T-cell (primary cell): ENCODE results near the gene ASCC2. TPM values are rescaled to one million over a fixed set of nuclear protein-coding genes. Genes with fewer than 3 reads are reported as not detected.

Experiments used
- ATAC-seq, 4 experiments: fragments of 200-7000 bp in 3 of 4; fragments of 150-1000 bp in 1 of 4; cut with Tn5 transposase; replicated peaks in 1 of 4; 1 replicate in 3 of 4; 2 replicates in 1 of 4; pipeline ENCODE4 v1.10.0; 2021; ENCODE audit warnings: moderate library complexity in 3 of 4, mild to moderate bottlenecking in 2 of 4, moderate number of reproducible peaks in 1 of 4
- CTCF ChIA-PET, 2 donors: fragments of 300-600 bp; sonication (Branson Sonifier 250); formaldehyde crosslinking; loops; one replicate each; lab custom pipeline; 2022; ENCODE audit warnings: antibody characterized with exemption in 2 of 2; lab: Charles Lee
- POLR2A ChIA-PET, 2 donors: fragments of 300-600 bp; sonication (Branson Sonifier 250); formaldehyde crosslinking; loops; one replicate each; lab custom pipeline; 2022; ENCODE audit warnings: antibody characterized with exemption in 2 of 2; lab: Charles Lee
- DNase-seq, 35 experiments: peaks; one replicate each; pipeline versions ENCODE4 v3.0.0 to v3.0.0-alpha.2; 2013 to 2023
- H3K27ac ChIP-seq: one replicate; pipeline ENCODE4 v1.5.1; 2013; ENCODE audit warnings: low read length
- H3K27me3 ChIP-seq, 2 experiments: replicated peaks in 1 of 2; 1 replicate in 1 of 2; 2 replicates in 1 of 2; pipeline versions ENCODE4 v1.6.1 to v1.7.0; 2013; ENCODE audit warnings: low read length in 1 of 2, mixed read lengths in 1 of 2; ENCODE audit not compliant: control insufficient read depth in 2 of 2, insufficient read depth in 2 of 2; ENCODE audit errors: extremely low read depth in 1 of 2
- H3K36me3 ChIP-seq, 2 donors: 1 replicate in 1 of 2; 2 replicates in 1 of 2; pipeline versions ENCODE4 v1.6.1 to v1.7.0; 2013; ENCODE audit warnings: low read length in 1 of 2; ENCODE audit not compliant: control insufficient read depth in 2 of 2, insufficient read depth in 1 of 2; ENCODE audit errors: extremely low read depth in 1 of 2
- H3K4me1 ChIP-seq, 2 experiments: 1 replicate in 1 of 2; 2 replicates in 1 of 2; pipeline versions ENCODE4 v1.6.1 to v1.7.0; 2013; ENCODE audit warnings: low read length in 2 of 2, mixed read lengths in 1 of 2; ENCODE audit not compliant: insufficient read depth in 2 of 2, control insufficient read depth in 1 of 2; ENCODE audit errors: extremely low read depth in 1 of 2
- H3K4me3 ChIP-seq, 2 donors: 1 replicate in 1 of 2; 2 replicates in 1 of 2; pipeline versions ENCODE4 v1.5.1 to v1.7.0; 2013; ENCODE audit warnings: mild to moderate bottlenecking in 2 of 2, low read length in 1 of 2, moderate library complexity in 1 of 2; ENCODE audit not compliant: control insufficient read depth in 1 of 2; ENCODE audit errors: extremely low read depth in 1 of 2
- H3K9me3 ChIP-seq: 2 replicates; pipeline ENCODE4 v1.7.0; 2013
- H3K27ac Mint-ChIP-seq, 2 donors: one replicate each; pipeline ENCODE4 v1.8.0; 2020 to 2021; ENCODE audit warnings: mild to moderate bottlenecking in 2 of 2, mixed read lengths in 2 of 2
- H3K27me3 Mint-ChIP-seq, 2 donors: one replicate each; pipeline ENCODE4 v1.8.0; 2021 to 2022; ENCODE audit warnings: mixed read lengths in 2 of 2
- H3K36me3 Mint-ChIP-seq: one replicate; pipeline ENCODE4 v1.8.0; 2021; ENCODE audit warnings: mixed read lengths
- H3K4me1 Mint-ChIP-seq, 3 donors: one replicate each; pipeline ENCODE4 v1.8.0; 2020 to 2022; ENCODE audit warnings: mixed read lengths in 3 of 3, mild to moderate bottlenecking in 1 of 3
- H3K4me3 Mint-ChIP-seq, 3 donors: one replicate each; pipeline ENCODE4 v1.8.0; 2020 to 2022; ENCODE audit warnings: mild to moderate bottlenecking in 3 of 3, mixed read lengths in 3 of 3, moderate library complexity in 3 of 3
- H3K9me3 Mint-ChIP-seq, 3 donors: one replicate each; pipeline ENCODE4 v1.8.0; 2020 to 2022; ENCODE audit warnings: mixed read lengths in 3 of 3
- WGBS: methylation state at CpG from one replicate; pipeline ENCODE4 v1.1.5; 2013; ENCODE audit warnings: missing lambda C conversion rate; ENCODE audit not compliant: insufficient coverage; 5-methylcytosine and 5-hydroxymethylcytosine counted together
- total RNA-seq, 35 experiments: library from RNA in 6 of 35; stranded (reverse) in 6 of 35; fragments of 120-200 nt in 1 of 35; gene quantifications; one replicate each; pipeline versions ENCODE4 v1.2.1 to v1.2.4 and lab custom pipeline; 2013 to 2026

Gene ASCC2
- total RNA-seq, 5 donors from 2014 or later (not counting 1 experiment from before 2014, with no cell fraction given) = 80.1 to 94.2 (median 85.7) TPM

- Histone ChIP-seq H3K36me3 (peaks cover 8 to 92% of the 10 kb centered on the region in 2 donors), H3K9me3 (no peaks in the 10 kb centered on the region), H3K27ac (no peak overlapping the region), H3K4me3 (no peak overlapping the region), H3K4me1 (no peaks in the 10 kb centered on the region), H3K27me3 (no peaks in the 10 kb centered on the region)
- H3K4me1 Mint-ChIP-seq = no peaks in the 10 kb centered on the region
- no peak overlapping the region for H3K4me3 Mint-ChIP-seq
- H3K36me3 Mint-ChIP-seq = peaks cover 53% of the 10 kb centered on the region
- ATAC-seq = no peak
- H3K9me3 Mint-ChIP-seq = no peaks in the 10 kb centered on the region
- WGBS = 100% methylated on average over 2 of the region's 2 CpGs
- no peak overlapping the region for H3K27ac Mint-ChIP-seq
- CTCF ChIA-PET = no interaction called here
- no peak for DNase-seq
- no peaks in the 10 kb centered on the region for H3K27me3 Mint-ChIP-seq
- POLR2A ChIA-PET = no interaction called here
Measured at GRCh38 chr22:29804985-29805384, 33.1 kb downstream of the ASCC2 start.

GRCh38 chr22:29803190-29803589 lies 34.9 kb downstream of the ASCC2 start:
- Histone ChIP-seq H3K27me3 (no peaks in the 10 kb centered on the region), H3K9me3 (no peaks in the 10 kb centered on the region), H3K27ac (no peak overlapping the region), H3K36me3 (peaks cover 24 to 99% of the 10 kb centered on the region in 2 donors), H3K4me3 (no peak overlapping the region), H3K4me1 (no peaks in the 10 kb centered on the region)
- peaks cover 60% of the 10 kb centered on the region for H3K36me3 Mint-ChIP-seq
- CTCF ChIA-PET = no interaction called here
- no peak for DNase-seq
- peaks cover 0 to 1% (median 0%) of the 10 kb centered on the region in 3 donors for H3K4me1 Mint-ChIP-seq
- H3K4me3 Mint-ChIP-seq = no peak overlapping the region
- no peaks in the 10 kb centered on the region for H3K27me3 Mint-ChIP-seq
- POLR2A ChIA-PET = no interaction called here
- no peak overlapping the region for H3K27ac Mint-ChIP-seq
- no peak for ATAC-seq
- no CpG with 5 or more reads among the region's 2 CpGs for WGBS
- no peaks in the 10 kb centered on the region for H3K9me3 Mint-ChIP-seq

DNA sequence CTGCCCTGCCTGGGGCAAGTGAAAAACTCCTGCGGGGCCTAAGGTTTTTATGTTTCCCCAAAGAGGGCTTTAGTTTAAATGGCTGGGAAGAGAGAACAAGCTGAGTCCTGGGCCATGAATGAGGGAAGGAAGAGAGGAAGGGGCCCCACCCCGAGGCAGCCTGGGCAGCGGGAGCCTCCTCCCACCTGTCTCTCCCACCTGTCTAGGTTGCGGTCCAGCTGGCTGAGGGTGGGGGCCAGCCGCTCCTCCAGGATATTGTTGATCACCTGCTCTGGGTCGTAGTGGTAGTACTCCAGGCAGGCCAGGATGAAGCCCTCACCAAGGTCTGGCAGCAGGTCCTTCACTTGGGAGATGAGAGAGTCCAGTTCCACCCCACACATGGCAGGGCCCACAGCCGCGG lies 36.3 kb downstream of the ASCC2 start:
- Histone ChIP-seq H3K4me3 (no peak overlapping the region), H3K9me3 (no peaks in the 10 kb centered on the region), H3K27ac (no peak overlapping the region), H3K36me3 (peaks cover 22 to 98% of the 10 kb centered on the region in 2 donors), H3K4me1 (no peaks in the 10 kb centered on the region), H3K27me3 (no peaks in the 10 kb centered on the region)
- DNase-seq = no peak
- Mint-ChIP-seq H3K36me3 (peaks cover 59% of the 10 kb centered on the region), H3K4me1 (peaks cover 0 to 1% (median 0%) of the 10 kb centered on the region in 3 donors), H3K27me3 (no peaks in the 10 kb centered on the region), H3K27ac (no peak overlapping the region), H3K9me3 (no peaks in the 10 kb centered on the region), H3K4me3 (no peak overlapping the region)
- POLR2A ChIA-PET = no interaction called here
- CTCF ChIA-PET = no interaction called here
- ATAC-seq = no peak
- 100% methylated on average over 2 of the region's 8 CpGs for WGBS

DNA sequence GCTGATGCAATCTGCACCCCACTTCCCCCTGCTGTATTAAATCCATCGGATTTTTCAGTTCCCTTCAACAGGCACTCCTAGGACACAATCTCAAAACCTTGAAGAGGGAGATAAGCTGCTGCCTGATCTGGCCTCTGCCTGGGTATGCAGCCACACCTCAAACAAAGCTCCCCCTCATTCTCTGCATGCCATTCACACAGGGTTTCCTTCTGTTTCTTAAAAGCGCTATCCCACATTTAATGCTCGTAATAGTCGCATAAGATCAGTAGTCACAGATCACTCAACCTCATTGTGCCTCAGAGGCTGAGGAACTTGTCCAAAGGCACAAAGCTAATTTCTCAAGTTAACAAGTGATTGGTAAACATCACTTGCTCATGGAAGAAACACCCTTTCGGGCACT lies 36.9 kb downstream of the ASCC2 start:
- Mint-ChIP-seq H3K9me3 (no peaks in the 10 kb centered on the region), H3K4me3 (no peak overlapping the region), H3K27ac (no peak overlapping the region), H3K36me3 (peaks cover 58% of the 10 kb centered on the region), H3K27me3 (no peaks in the 10 kb centered on the region), H3K4me1 (peaks cover 0 to 1% (median 0%) of the 10 kb centered on the region in 3 donors)
- Histone ChIP-seq H3K27ac (no peak overlapping the region), H3K36me3 (peaks cover 22 to 98% of the 10 kb centered on the region in 2 donors), H3K27me3 (no peaks in the 10 kb centered on the region), H3K4me3 (no peak overlapping the region), H3K9me3 (no peaks in the 10 kb centered on the region), H3K4me1 (no peaks in the 10 kb centered on the region)
- ChIA-PET CTCF (no interaction called here), POLR2A (no interaction called here)
- 100% methylated on average over 3 of the region's 5 CpGs for WGBS
- DNase-seq (no peak), ATAC-seq (no peak)

DNA sequence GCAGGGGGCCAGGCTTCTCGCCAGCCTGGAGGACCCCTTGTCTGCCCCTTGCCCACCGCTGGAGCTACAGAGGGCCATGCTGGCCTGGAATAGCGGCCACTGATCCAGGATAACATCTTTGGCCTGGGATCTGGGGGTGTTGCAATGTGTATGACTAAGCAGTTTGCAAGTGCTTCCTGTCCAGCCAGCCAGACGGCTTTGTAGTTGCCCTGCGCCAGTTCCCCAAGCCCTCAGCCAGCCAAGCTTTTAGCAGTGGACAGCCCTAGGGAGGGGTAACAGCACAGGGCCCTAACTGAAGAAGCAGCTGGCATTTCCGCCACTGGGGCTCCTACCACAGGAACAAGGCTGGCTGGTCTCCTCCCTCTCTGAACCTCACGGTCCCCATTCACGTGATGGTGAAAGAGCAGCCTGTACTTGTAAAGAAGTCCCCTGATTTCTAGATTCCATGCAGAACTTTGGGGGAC lies 38.8 kb downstream of the ASCC2 start:
- CTCF ChIA-PET = no interaction called here
- ATAC-seq (no peak), DNase-seq (peak in 2 of 35 experiments; percentile 2 to 38)
- Histone ChIP-seq H3K27me3 (no peaks in the 10 kb centered on the region), H3K27ac (no peak overlapping the region), H3K4me1 (no peaks in the 10 kb centered on the region), H3K4me3 (no peak overlapping the region), H3K36me3 (peaks cover 22 to 97% of the 10 kb centered on the region in 2 donors), H3K9me3 (no peaks in the 10 kb centered on the region)
- Mint-ChIP-seq H3K27ac (no peak overlapping the region), H3K36me3 (peaks cover 52% of the 10 kb centered on the region), H3K4me1 (peaks cover 0 to 1% (median 0%) of the 10 kb centered on the region in 3 donors), H3K9me3 (no peaks in the 10 kb centered on the region), H3K4me3 (no peak overlapping the region), H3K27me3 (no peaks in the 10 kb centered on the region)
- POLR2A ChIA-PET = no interaction called here
- 98% methylated on average over 8 of the region's 8 CpGs for WGBS

- H3K36me3 ChIP-seq = peaks cover 22 to 94% of the 10 kb centered on the region in 2 donors
- Mint-ChIP-seq H3K4me3 (no peak overlapping the region), H3K27me3 (no peaks in the 10 kb centered on the region), H3K4me1 (peaks cover 0 to 1% (median 0%) of the 10 kb centered on the region in 3 donors), H3K9me3 (no peaks in the 10 kb centered on the region), H3K36me3 (peaks cover 52% of the 10 kb centered on the region), H3K27ac (peak overlapping the region in 1 of 2 donors; percentile 19)
- no peak overlapping the region for H3K4me3 ChIP-seq
- DNase-seq (no peak), ATAC-seq (no peak)
- H3K9me3 ChIP-seq = no peaks in the 10 kb centered on the region
- no CpG with 5 or more reads among the region's 2 CpGs for WGBS
- ChIA-PET CTCF (no interaction called here), POLR2A (no interaction called here)
- H3K27me3 ChIP-seq = no peaks in the 10 kb centered on the region
- no peak overlapping the region for H3K27ac ChIP-seq
- H3K4me1 ChIP-seq = no peaks in the 10 kb centered on the region
Measured at GRCh38 chr22:29798801-29799200, 39.3 kb downstream of the ASCC2 start.

GRCh38 chr22:29798318-29798717 lies 39.8 kb downstream of the ASCC2 start:
- no peak overlapping the region for H3K27ac ChIP-seq
- H3K9me3 ChIP-seq = no peaks in the 10 kb centered on the region

More at GRCh38 chr22:29798318-29798717, 39.8 kb downstream of the ASCC2 start:
- POLR2A ChIA-PET = no interaction called here
- 77% methylated on average over 6 of the region's 6 CpGs for WGBS
- CTCF ChIA-PET = no interaction called here
- Mint-ChIP-seq H3K27me3 (no peaks in the 10 kb centered on the region), H3K27ac (peak overlapping the region in 1 of 2 donors; percentile 34), H3K4me3 (no peak overlapping the region), H3K36me3 (peaks cover 48% of the 10 kb centered on the region), H3K9me3 (no peaks in the 10 kb centered on the region), H3K4me1 (peaks cover 0 to 1% (median 0%) of the 10 kb centered on the region in 3 donors)
- no peaks in the 10 kb centered on the region for H3K4me1 ChIP-seq
- DNase-seq = no peak
- peaks cover 27 to 93% of the 10 kb centered on the region in 2 donors for H3K36me3 ChIP-seq
- ATAC-seq = no peak
- H3K27me3 ChIP-seq = no peaks in the 10 kb centered on the region
- H3K4me3 ChIP-seq = no peak overlapping the region
